ENCODE data around the gene DDX5. TPM values are rescaled to one million over a fixed set of nuclear protein-coding genes. Genes with fewer than 3 reads are reported as not detected.

Gene DDX5
- total RNA-seq, 1 experiment from 2014 or later, result 798 TPM

DNA sequence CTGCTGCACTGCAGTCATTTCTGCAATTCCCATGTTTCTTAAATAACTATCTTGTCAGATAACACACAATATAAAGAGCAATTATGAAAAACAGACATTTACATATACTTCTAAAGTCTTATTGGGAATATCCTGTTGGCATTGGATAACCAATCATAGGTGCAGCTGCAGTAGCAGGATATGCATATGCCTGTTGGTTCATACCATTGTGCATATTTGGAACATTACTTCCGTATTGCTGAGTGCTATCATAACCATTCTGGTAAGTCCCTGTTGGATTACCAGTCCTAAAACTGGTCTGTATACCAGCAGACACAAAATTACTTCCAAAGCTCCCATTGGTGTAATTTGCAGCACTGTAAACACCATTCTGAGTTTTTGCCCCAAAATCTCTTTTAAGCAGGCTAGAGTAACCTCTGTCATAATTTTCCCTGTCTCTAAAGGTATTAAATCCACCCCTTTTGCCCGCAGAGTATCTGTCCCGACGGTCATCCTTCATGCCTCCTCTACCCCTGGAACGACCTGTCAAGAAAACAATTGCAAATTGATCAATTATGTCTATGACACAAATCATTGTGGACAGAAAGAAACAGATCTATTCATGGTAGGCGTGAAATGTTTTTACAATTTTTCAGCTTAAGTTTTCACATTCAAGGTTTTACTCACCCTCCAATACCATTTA, 6.1 kb downstream of the DDX5 start:
- H3K27me3 ChIP-seq (ENCODE audit: insufficient read depth, low read length), result no peaks in the 10 kb centered on the region
- peaks cover 64% of the 10 kb centered on the region; the same call in 1 of the 2 replicates for H4K20me1 ChIP-seq (ENCODE audit: insufficient read depth)
- H3K4me3 ChIP-seq (replicated peaks in 1 of 2; ENCODE audit: low read depth in 1 of 2, low read length in 2 of 2), result no peak overlapping the region
- no peaks in the 10 kb centered on the region for H3K9me3 ChIP-seq (ENCODE audit: control insufficient read depth in 1 of 2, insufficient read depth in 1 of 2, low read depth in 1 of 2, low read length in 2 of 2)
- no TSS peak for BruUV-seq (replicated peaks)
- TF ChIP-seq POLR2AphosphoS5 (IDR thresholded peaks at IDR 0.05; ENCODE audit: low read depth, low read length) (peak; percentile 23; the same call in 1 of the 2 replicates), FOSL1 (IDR thresholded peaks at IDR 0.05; ENCODE audit: low read depth) (no peak)
- H3K79me2 ChIP-seq (ENCODE audit: insufficient read depth, low read length), result peaks cover 79% of the 10 kb centered on the region
- no peak for DNase-seq (ENCODE audit: low read depth, low spot score)
- H3K27ac ChIP-seq (ENCODE audit: low read depth, low read length), result no peak overlapping the region
- H3K9me2 ChIP-seq (ENCODE audit: insufficient read depth), result no peaks in the 10 kb centered on the region
- H3K36me3 ChIP-seq (ENCODE audit: control insufficient read depth in 1 of 2, insufficient read depth in 2 of 2, low read length in 2 of 2), result peaks cover 55 to 58% of the 10 kb centered on the region in 2 experiments
- ATAC-seq, result no peak
- H2AFZ ChIP-seq (ENCODE audit: low read depth, low read length, poor library complexity, severe bottlenecking), result no peak overlapping the region
- intact Hi-C loops (cut with micrococcal nuclease), result loop anchor here (5.0 to 10.0 kb wide), 2 partner anchors 162 to 355 kb away; partner anchors contain the start of gene SMURF2
- ChIA-PET CTCF (interaction anchor here (1.2 to 4.5 kb wide), 3 partner anchors 9 to 274 kb away, joined by 3 to 68 read pairs (median 3); no protein-coding TSS in a partner anchor), POLR2A (no interaction called here), RAD21 (ENCODE audit: low non-redundant PET in 1 of 2, low total read pairs in 2 of 2, uncharacterized antibody in 2 of 2, unreplicated experiment in 2 of 2) (no interaction called here)
- no peak overlapping the region for H3K9ac ChIP-seq (ENCODE audit: low read length)
- peaks cover 18 to 69% of the 10 kb centered on the region in 2 experiments for H3K4me1 ChIP-seq (ENCODE audit: control insufficient read depth in 1 of 2, insufficient read depth in 2 of 2, low read length in 2 of 2)
- H3K4me2 ChIP-seq (ENCODE audit: low read length), result no peak overlapping the region

DNA sequence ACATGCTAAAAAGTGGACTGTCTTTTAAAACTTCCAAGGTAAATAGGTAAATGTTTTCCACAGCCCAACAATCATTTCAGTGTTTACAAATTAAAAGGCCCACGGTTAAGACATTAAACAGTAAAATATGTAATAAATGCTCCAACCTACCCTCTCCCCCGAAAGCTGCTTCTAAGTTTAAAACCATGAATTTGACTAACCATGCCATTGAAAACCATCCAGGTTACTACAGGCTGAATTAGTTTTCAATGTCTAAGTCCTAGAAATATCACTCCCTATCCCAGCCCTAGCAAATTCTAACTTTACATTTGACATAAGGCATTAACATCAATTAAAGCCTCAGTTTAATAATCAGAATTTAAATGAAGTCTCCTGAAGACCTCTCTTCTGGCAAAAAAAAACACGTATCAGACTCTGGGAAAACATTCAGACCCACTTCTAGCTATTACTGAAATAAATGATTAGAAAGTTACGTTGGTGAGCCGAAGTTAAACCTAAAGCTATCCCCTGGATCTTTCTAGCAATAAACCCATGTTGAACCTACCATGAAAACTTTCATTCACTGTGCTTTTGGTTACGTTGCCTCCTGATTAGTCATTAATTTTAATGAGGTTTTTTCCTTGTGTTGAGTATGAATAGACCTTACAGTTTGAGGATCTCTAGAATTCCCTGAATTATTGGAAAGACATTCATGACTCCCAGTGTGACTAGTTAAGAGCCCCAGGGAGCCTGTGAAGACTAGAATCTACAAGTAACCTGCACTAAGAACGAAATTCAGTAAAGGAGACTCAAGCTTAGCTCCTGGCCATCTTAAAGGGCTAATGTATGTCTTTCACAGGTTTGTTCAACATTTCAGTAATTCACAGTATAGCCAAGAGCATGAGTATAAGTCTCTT, 7.5 kb downstream of the DDX5 start:
- Histone ChIP-seq H3K36me3 (ENCODE audit: control insufficient read depth in 1 of 2, insufficient read depth in 2 of 2, low read length in 2 of 2) (peaks cover 41 to 46% of the 10 kb centered on the region in 2 experiments), H3K4me3 (replicated peaks in 1 of 2; ENCODE audit: low read depth in 1 of 2, low read length in 2 of 2) (no peak overlapping the region), H3K9ac (ENCODE audit: low read length) (peak overlapping the region; percentile 77), H3K27me3 (ENCODE audit: insufficient read depth, low read length) (no peaks in the 10 kb centered on the region), H3K4me1 (ENCODE audit: control insufficient read depth in 1 of 2, insufficient read depth in 2 of 2, low read length in 2 of 2) (peaks cover 10 to 57% of the 10 kb centered on the region in 2 experiments; a peak in 3 of 4 replicates), H3K79me2 (ENCODE audit: insufficient read depth, low read length) (peaks cover 78% of the 10 kb centered on the region), H3K4me2 (ENCODE audit: low read length) (peak overlapping the region; percentile 80), H3K9me2 (ENCODE audit: insufficient read depth) (no peaks in the 10 kb centered on the region), H3K27ac (ENCODE audit: low read depth, low read length) (peak overlapping the region; percentile 79; the same call in 1 of the 2 replicates), H2AFZ (ENCODE audit: low read depth, low read length, poor library complexity, severe bottlenecking) (no peak overlapping the region), H3K9me3 (ENCODE audit: control insufficient read depth in 1 of 2, insufficient read depth in 1 of 2, low read depth in 1 of 2, low read length in 2 of 2) (no peaks in the 10 kb centered on the region), H4K20me1 (ENCODE audit: insufficient read depth) (peaks cover 50% of the 10 kb centered on the region; the same call in 1 of the 2 replicates)
- no peak for ATAC-seq
- intact Hi-C loops (cut with micrococcal nuclease), result loop anchor here (5.0 to 10.0 kb wide), 2 partner anchors 164 to 354 kb away; partner anchors contain the start of gene SMURF2
- BruUV-seq (replicated peaks), result no TSS peak
- ChIA-PET RAD21 (ENCODE audit: low non-redundant PET in 1 of 2, low total read pairs in 2 of 2, uncharacterized antibody in 2 of 2, unreplicated experiment in 2 of 2) (no interaction called here), POLR2A (interaction anchor here (1.0 to 8.5 kb wide), 6 partner anchors 7 to 151 kb away, joined by 3 to 119 read pairs (median 4); partner anchors contain the start of genes CEP95 and DDX5), CTCF (interaction anchor here (1.2 to 4.5 kb wide), 3 partner anchors 7 to 275 kb away, joined by 3 to 68 read pairs (median 14); partner anchors contain the start of genes CEP95 and DDX5)
- TF ChIP-seq, protein P1, sequence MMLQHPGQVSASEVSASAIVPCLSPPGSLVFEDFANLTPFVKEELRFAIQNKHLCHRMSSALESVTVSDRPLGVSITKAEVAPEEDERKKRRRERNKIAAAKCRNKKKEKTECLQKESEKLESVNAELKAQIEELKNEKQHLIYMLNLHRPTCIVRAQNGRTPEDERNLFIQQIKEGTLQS (IDR thresholded peaks at IDR 0.05), result no peak
- no peak; the same call in 1 of the 2 replicates for TF ChIP-seq SIN3A (IDR thresholded peaks at IDR 0.05; ENCODE audit: low read depth)
- no peak for TF ChIP-seq CBX3 (IDR thresholded peaks at IDR 0.05; ENCODE audit: low read depth)
- TF ChIP-seq EZH2 (IDR thresholded peaks at IDR 0.05), result no peak
- TF ChIP-seq, protein P2, sequence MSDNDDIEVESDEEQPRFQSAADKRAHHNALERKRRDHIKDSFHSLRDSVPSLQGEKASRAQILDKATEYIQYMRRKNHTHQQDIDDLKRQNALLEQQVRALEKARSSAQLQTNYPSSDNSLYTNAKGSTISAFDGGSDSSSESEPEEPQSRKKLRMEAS (IDR thresholded peaks at IDR 0.05), result no peak
- peak; percentile 25 for TF ChIP-seq POLR2AphosphoS5 (IDR thresholded peaks at IDR 0.05; ENCODE audit: low read depth, low read length)
- TF ChIP-seq FOSL1 (IDR thresholded peaks at IDR 0.05; ENCODE audit: low read depth), result no peak
- TF ChIP-seq SP1 (IDR thresholded peaks at IDR 0.05; ENCODE audit: low read depth), result no peak
- TF ChIP-seq ZNF274 (IDR thresholded peaks at IDR 0.05; ENCODE audit: low read depth, low read length), result no peak
- 0 out of 2 replicates have a peak, but pooled peaks have one; percentile 2 for TF ChIP-seq JUND (IDR thresholded peaks at IDR 0.05)
- 0 out of 2 replicates have a peak, but pooled peaks have one; percentile 22 for TF ChIP-seq CEBPB (IDR thresholded peaks at IDR 0.05; ENCODE audit: low read depth)
- TF ChIP-seq POLR2A (IDR thresholded peaks at IDR 0.05; ENCODE audit: borderline replicate concordance, extremely low read depth, insufficient read depth, insufficient read length), result no peak
- no peak for DNase-seq (ENCODE audit: low read depth, low spot score)
